Astrocyte of the hippocampus (primary cell): ENCODE results near the gene TRAF3IP1.
"Not testable (repeated sequence)": the region's sequence is repeated elsewhere in the genome, so short reads cannot be mapped to it uniquely, and the experiment has no call there.

Source experiments
- DNase-seq: peaks from one replicate; pipeline ENCODE4 v3.0.0; 2011; ENCODE audit warnings: low read depth, low spot score

TRAF3IP1 gene

DNA sequence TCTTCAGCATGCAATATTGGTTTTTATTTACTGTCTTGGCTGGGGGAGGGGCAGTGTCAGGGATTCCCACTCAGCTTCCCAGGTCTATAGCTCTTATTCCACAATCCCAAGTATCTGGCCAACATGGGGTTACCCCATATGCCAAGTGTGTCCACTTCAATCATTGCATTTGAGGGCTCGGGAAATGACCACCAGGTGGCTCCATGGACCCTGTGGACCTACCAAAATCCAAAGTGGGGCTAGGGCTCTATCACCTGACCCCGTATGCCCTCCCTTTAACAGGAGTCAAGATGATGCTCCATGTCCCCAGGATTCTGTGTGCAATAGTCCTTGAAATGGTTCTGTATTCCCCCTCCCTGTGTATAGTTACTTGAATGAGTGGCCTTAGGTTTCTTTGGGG lies 12.1 kb upstream of the TRAF3IP1 start:
- no peak for DNase-seq

DNA sequence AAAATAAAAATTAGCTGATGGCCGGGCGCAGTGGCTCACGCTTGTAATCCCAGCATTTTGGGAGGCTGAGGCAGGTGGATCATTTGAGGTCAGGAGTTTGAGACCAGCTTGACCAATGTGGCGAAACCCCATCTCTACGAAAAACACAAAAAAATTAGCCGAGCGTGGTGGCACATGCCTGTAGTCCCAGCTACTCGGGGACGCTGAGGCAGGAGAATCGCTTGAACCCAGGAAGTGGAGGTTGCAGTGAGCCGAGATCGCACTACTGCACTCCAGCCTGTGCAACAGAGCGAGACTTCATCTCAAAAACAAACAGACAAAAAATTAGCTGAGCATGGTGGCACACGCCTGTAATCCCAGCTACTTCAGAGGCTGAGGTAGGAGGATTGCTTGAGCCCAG lies 9.6 kb upstream of the TRAF3IP1 start:
- DNase-seq: not testable (repeated sequence)

DNA sequence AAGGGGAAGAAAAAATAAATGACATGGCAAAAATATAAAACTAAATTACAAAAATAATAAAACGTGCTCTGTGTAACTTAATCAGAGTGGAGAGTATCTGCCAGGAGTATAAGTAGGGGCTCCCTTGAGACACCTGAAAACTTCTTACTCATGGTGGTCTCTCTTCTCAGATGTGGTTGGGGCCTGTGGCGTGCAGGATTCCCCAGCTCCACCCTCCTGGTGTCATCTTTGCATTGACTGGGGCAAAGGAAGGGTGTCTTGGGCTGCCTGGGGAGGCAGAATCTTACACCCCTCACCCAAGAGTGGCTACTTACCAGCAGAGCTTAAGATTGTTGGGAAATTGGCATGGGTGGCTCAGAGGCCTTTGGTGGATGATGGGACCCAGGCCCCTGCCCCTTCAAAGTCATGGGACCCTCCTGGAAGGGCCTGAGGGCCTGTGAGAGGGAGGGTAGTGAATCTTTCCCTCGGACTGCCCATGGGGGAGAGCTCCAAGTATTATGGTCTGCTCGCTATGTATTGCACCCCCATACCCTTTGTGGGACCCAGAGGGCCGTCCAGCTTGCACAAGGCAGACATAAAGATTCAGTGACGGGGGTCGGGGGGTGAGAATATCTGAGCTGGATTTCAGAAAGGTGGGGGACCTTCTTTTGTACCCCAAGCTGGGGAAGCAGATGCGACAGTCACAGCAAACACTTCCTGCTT lies 6.9 kb upstream of the TRAF3IP1 start:
- DNase-seq: no peak

DNA sequence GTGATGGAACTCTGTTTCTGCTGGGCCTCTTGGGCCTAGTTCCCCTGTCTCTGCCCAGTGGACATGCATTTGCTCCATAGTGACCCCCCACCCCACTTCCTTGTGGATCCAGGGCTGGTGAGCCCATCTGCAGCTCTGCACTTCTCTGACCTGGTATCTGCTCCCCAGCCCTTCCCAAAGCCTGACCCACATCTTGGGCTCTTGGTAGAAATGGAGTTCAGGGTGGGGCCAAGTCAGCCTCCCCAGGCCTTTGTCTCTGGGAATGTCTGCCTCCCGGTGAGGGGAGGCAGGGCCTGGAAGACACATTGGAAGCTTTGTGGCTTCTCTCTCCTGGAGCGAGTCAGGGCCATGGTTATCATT lies 6.3 kb upstream of the TRAF3IP1 start:
- DNase-seq: no peak

DNA sequence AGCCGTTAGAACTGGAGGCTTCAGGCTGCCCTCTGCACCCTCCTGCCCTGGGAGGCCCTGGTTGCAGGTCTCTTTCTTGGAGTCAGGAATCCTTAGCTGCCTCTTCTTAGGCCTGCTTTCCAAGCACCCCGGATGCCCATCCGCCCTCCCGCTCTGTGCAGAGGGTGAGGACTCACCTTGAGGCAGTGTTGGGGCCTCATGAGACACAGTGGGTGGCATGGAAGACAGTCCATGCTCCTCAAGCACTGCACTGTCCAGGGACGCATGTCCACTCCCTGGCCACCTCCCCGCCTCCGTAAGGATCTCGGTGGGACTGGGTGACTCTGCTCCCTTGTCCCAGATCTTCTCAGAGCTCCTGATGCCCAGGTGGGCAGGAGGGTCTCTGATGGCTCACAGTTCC lies 5.7 kb upstream of the TRAF3IP1 start:
- no peak for DNase-seq

DNA sequence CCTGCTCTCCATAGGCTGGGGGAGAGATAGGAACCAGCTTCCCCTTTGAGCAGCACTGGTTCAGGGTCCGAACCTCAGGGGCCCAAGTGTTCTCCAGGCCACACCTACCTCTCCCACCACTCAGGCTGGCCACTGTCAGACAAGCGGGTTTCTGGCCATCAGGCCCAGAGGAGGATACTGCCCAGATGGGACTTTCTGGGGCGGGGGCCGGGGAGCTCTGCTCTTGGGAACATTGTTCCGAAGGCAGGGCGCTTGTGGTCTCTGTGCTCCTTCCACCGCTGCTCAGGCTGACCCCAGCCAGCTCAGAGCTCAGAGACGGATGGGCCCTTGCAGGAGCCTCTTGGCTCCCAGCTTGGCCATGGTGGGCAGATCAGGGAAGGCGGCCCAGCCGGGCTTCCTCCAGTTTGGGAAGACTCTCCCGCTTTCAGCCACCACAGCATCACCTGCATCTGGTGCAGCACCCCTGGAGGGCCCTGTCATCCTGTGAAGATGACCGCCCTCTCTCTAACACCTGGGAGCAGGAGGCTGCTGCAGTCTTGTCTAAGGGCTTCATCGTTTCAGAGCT lies 5.2 kb upstream of the TRAF3IP1 start:
- DNase-seq: no peak

DNA sequence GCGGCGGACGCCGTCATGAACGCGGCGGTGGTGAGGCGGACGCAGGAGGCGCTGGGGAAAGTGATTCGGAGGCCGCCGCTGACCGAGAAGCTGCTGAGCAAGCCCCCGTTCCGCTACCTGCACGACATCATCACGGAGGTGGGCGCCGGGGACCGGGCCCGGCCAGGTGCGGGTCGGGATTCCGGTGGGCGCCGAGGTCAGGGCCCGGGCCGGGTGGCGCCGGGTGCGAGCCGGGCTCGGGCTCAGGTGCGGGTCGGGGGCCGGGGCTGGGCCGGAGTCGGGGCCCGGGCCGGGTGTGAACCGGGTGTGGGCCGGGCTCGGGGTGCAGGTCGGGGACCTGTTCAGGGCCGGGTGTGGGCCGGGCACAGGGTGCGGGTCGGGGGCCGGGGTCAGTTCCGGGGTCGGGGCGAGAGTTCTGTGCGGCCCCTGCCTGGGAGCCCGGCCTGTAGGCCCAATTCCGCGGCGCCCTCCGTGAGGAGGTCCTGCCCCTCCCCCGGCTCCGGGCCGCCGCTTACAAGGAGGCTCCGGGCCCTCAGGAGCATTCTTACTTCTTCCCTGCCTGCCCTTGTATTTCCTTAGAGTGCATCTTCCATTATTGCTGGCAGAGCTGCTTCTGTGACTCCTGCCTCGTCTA lies 447 bp downstream of the TRAF3IP1 start:
- peak; percentile 36 for DNase-seq

DNA sequence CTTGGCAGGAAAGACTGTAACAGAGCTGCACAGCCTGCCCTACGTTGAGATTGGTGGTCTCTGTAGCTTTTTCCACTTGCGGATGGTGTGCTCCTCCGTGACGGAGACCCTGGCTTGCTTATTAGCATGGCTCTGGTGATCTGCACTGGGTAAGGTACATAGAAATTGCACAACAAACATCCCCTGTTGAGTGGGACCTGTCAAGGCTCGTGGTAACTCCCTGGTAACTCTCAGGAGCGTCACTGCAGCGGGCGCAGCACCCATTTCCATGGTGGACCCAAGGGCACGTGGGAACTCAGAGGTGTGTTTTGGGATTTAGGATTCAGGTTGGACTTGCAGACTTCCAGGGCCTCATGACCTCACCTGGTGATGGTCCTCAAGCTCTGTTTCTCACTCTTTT lies 1.1 kb downstream of the TRAF3IP1 start:
- DNase-seq: no peak

DNA sequence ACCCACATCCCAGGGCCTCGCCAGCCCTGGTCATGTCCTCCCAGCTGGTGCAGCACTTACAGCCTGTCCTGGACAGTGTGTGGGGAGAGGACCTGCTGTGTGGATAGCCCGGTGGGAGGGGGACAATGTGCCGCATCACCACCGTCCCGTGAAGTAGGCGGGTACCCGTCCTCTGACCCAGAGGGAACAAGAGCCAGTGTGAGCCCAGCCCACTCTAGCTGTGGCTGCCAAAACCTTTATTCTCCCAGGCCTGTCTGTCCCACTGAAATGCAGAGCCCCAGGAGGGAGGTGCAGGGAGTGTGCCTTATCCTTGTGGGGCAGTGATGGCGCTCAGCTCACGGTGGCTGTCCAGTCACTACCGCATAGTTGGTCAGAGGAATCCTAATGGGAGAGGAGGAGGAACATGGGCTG lies 1.7 kb downstream of the TRAF3IP1 start:
- no peak for DNase-seq

DNA sequence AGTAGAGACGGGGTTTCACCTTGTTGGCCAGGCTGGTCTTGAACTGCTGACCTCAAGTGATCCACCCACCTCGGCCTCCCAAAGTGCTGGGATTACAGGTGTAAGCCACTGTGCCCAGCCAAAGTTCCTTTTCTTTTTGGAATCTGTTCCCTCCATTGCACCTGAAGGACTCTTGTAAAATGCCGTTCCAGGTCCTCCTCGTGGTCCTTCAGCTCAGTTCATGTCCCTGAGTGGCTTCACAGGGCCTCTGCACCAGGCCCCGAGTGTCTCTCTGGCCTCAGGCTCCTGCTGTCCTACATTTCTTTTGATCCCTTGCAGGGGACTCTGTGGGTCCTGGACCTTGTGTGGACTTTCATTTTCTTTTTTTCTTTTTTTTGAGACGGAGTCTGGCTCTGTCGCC lies 3.9 kb downstream of the TRAF3IP1 start:
- DNase-seq: not testable (repeated sequence)

DNA sequence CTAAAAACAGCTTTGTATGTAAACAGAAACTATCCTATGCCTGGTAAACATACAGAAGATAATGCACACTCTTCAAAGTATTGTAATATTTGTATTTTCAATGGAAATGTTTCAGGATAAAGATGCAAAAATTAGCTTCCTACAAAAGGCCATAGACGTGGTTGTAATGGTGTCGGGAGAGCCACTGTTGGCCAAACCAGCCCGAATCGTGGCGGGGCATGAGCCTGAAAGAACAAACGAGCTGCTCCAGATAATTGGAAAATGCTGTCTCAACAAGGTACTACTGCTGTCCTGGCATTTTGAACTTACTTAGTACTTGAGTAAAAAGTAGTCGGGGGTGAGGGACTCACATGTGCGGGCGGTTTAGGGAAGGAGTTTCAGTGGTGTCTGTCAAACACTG lies 5.4 kb downstream of the TRAF3IP1 start:
- DNase-seq: no peak

DNA sequence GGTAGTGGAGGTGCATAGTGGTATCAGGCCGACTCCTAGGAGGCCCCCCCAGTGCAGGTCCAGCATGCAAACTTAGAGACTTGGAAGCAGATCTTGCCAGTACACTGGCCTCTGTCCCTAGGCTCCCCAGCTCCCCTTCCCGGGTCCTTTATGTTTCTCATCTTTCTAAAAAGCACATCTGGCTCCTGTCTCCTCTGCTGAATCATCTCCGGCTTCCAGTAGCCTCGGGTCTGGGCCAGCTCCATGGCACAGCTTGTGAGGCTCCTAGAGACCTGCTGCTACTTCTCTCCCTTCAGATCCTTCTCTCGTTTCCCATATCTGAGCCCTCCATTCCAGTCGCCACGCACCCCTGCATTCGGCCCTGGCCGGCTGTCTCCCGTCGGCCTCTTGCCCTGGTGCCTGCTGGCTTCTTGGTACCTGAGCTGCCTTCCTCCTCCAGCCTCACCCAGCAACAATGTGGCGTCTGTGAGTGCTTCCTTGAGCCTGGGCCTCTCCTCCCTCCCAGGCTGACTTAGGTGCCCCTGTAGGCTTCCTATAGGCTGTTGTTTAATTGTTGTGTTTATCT lies 6.6 kb downstream of the TRAF3IP1 start:
- no peak for DNase-seq

DNA sequence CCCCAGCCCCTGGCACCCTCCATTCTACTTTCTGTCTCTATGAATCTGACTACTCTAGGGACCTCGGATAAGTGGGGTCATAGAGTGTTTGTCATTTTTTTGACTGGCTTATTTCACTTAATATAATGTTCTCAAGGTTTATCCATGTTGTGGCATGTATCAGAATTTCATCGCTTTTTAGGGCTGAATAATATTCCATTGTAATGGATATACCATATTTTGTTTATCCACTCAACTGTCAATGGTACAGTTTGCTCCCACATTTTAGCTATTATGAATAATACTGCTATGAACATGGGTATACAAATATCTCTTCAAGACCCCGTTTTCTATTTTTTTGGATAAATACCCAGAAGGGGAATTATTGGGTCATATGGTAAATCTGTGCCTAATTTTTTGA lies 7.4 kb downstream of the TRAF3IP1 start:
- no peak for DNase-seq

DNA sequence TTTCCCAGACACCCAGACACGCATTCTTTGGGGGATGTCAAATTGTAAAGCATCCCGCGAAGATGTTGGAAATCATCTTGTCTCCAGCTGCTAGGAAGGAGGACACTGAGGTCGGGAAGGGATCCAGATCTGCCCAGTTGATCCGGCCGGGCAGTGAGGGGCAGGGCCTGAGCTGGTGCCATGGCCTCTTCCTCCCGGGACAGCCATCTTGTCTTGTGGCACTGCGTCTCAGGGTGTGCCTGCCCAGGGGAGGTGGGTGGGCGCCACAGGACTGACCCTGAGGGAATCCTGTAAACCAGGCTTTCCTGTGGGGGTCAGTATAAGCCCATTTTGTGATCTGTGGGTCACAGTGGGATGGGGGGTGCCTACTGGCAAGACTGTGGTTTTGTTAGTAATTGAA lies 10.1 kb downstream of the TRAF3IP1 start:
- DNase-seq: no peak

DNA sequence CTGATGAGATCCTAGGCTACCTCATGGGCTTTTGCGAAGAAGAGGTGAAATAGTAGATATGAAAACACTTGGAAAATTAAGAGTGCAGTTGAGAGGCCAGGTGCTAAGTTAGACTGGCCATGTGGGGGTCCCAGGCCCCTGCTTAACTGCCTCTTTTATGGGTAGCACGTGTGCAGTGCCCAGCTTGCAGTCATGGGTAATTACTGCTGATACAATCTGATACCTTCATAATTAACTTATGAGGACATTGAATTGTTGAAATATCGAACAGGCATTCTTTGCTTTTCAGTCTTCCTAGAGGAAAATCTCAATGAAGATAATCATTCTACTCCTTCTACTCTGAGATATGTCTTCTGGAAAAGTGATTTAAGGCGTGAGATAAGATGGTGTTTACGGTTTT lies 11.6 kb downstream of the TRAF3IP1 start:
- no peak for DNase-seq

DNA sequence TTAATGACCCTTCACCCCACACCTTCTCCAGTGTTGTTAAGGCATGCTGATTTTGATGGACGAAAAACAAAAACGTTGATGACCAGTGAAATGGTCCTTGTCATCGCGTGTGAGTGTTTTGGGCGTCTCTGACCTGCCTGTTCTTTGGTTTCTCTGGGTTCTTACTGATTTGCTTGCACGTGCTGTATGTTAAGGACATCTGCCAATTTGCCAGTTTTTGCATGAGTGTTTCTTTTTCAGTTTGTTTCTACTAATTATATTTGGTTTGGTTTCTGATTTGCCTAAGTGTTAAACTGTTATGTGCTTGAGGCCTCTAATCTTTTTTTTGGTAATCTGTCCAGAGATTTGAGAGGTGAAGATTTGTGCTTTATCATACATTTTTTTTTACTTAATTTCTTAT lies 14.6 kb downstream of the TRAF3IP1 start:
- DNase-seq: no peak

DNA sequence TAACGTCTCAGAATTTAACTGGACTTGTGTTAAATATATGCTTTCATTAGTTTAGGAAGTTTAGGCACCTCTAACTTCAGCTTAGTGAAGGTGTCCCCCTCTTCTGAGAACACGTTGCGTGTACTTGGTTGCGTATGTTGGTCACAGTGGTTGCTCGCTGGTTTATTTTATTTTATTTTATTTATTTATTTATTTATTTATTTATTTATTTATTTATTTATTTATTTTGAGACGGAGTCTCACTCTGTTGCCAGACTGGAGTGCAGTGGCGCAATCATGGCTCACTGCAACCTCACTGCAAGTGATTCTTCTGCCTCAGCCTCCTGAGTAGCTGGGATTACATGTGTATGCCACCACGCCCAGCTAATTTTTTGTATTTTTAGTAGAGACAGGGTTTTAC lies 15.3 kb downstream of the TRAF3IP1 start:
- not testable (repeated sequence) for DNase-seq

DNA sequence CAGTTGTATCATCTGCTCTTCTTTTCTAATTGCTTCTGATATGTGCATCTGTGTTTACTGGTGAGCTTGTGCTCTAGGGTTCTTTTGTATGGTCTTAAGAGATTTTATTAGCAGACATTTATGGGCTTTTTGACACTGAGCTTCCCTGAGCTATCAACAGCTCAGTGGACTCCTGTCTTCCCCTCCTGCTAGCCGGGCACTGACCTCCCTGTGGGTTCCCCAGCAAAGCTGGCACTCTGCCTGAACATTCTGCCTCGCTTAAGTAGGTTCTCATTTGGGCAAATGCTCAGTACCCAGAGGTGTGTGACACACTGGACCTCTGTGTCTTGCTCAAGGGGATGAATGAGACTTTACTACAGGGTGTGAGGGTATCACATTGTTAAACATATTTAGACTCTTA lies 15.8 kb downstream of the TRAF3IP1 start:
- peak; percentile 64 for DNase-seq

DNA sequence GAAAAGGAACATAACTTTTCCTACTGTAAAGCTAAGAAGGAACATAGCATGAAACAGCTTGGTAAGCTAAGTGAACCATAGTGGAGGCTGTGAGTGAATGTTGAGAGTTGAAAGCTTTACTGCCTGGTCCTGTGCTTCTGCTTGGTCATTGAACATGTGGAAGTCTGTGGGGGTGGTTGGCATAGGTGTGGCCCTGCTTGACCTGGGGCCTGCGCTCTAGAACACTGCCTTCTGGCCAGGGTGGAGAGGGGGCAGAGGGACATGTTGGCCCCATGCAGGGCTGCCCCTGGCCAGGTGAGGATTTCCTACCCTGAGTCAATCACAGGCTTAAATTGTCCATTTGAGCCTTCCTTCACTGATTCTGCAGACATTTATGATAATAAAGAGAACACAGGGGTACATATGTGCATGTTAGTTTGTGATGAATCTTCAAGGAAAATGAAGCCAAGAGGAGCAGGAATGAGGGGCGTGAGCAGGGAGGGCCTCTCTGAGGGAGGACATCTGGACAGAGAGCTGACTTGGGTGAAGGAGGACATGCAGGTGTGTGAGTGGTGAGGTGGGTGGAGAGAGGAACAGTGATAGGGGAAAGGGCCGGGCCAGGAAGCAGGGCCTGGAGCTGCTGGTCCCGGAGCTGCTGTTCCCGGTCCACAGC lies 16.6 kb downstream of the TRAF3IP1 start:
- DNase-seq: no peak

DNA sequence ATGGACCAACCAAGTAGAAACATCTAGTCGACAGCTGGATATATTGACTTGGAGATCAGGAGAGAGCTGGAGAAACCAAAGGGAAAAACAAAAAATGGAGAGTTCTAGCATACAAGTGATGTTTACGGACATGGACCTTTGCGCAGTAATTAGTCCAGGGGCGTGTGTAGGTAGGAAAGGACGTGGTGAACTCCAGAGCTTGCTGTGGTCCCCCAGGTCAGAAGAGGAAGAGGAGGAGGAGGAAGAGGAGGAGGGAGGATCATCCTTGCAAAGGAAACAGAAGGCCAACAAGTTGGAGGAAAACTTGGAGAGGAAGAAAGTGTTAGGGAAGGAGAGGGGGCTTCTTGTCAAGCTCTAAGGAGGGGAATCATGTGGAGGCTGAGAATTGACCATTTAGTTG lies 17.5 kb downstream of the TRAF3IP1 start:
- DNase-seq: no peak

DNA sequence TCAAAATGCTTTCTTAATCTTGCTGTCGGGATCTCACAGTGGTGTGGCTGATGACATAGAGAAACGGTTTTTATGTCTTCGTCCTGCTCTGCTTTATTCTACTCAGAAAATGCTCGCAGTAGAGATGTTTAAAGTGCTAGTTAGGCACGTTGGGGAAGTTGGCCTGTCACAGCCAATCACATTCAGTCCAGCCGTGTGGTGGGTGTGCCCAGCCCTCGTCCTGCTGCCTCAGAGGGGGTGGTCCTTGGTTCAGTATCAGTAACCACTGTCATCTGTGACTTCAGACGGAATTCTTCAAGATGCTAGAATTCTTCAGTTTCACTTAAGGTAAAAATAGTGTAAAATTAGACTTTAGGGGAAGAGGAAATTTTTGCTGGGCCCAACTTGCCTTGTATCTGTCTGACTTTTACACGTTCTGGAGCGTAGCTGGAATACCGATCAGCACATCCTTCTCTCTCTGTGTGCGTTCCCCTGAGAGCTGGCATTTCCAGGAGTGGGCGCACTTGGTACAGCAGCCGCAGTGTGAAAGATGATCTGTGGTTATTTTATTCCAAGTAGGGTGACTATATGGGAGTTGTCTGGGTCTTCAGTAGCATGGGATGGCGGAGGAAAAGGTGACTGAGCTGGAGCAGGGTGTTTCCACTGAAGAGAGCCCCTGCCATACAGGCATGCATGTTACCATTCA lies 18.5 kb downstream of the TRAF3IP1 start:
- DNase-seq: no peak

DNA sequence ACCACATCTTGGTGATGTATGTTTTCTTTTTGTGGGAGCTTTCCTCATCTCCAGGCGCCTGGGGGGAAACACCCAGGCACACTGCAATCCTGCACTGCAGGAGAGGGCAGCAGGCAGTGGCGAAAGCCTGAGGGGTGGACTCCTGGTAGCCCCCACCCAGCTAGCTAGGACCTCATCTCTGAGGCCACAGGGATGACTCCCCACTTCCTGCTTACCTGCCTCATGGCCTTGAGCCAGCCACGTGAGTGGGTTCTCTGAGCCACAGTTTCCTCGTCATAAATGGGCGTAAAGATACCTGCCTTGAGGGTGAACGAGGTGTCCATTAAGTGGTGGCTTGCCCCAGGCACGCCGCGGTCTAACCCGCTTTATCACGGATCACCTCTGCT lies 19.1 kb downstream of the TRAF3IP1 start:
- no peak for DNase-seq
